Cardiac fibroblast (primary cell): ENCODE measurements around the gene CWF19L2.
"Not testable (repeated sequence)": the region's sequence is repeated elsewhere in the genome, so short reads cannot be mapped to it uniquely, and the experiment has no call there.

ENCODE experiments used
- DNase-seq, 2 donors: peaks; one replicate each; pipeline versions ENCODE4 v3.0.0 to v3.0.0-alpha.2; 2010; ENCODE audit warnings: low read depth in 2 of 2
- H3K4me3 ChIP-seq, 2 donors: replicated peaks in 1 of 2; 1 replicate in 1 of 2; 2 replicates in 1 of 2; pipeline ENCODE4 v1.5.1; 2011; ENCODE audit warnings: low read depth in 2 of 2, low read length in 2 of 2, mild to moderate bottlenecking in 2 of 2, moderate library complexity in 1 of 2
- TF ChIP-seq, protein P1 (sequence below): IDR thresholded peaks from one replicate; pipeline ENCODE4 v1.5.1; 2011; ENCODE audit warnings: low read depth, mild to moderate bottlenecking, low read length, inconsistent platforms

Gene CWF19L2

GRCh38 chr11:107468596-107468995, 11.0 kb upstream of the CWF19L2 start:
- TF ChIP-seq, protein P1, sequence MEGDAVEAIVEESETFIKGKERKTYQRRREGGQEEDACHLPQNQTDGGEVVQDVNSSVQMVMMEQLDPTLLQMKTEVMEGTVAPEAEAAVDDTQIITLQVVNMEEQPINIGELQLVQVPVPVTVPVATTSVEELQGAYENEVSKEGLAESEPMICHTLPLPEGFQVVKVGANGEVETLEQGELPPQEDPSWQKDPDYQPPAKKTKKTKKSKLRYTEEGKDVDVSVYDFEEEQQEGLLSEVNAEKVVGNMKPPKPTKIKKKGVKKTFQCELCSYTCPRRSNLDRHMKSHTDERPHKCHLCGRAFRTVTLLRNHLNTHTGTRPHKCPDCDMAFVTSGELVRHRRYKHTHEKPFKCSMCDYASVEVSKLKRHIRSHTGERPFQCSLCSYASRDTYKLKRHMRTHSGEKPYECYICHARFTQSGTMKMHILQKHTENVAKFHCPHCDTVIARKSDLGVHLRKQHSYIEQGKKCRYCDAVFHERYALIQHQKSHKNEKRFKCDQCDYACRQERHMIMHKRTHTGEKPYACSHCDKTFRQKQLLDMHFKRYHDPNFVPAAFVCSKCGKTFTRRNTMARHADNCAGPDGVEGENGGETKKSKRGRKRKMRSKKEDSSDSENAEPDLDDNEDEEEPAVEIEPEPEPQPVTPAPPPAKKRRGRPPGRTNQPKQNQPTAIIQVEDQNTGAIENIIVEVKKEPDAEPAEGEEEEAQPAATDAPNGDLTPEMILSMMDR: no peak

GRCh38 chr11:107467696-107468095, 10.1 kb upstream of the CWF19L2 start:
- no peak for DNase-seq
- TF ChIP-seq, protein P1: no peak
- H3K4me3 ChIP-seq: no peak overlapping the region

More at GRCh38 chr11:107468596-107468995, 11.0 kb upstream of the CWF19L2 start:
- DNase-seq: peak; percentile 47 to 76
- H3K4me3 ChIP-seq: no peak overlapping the region

DNA sequence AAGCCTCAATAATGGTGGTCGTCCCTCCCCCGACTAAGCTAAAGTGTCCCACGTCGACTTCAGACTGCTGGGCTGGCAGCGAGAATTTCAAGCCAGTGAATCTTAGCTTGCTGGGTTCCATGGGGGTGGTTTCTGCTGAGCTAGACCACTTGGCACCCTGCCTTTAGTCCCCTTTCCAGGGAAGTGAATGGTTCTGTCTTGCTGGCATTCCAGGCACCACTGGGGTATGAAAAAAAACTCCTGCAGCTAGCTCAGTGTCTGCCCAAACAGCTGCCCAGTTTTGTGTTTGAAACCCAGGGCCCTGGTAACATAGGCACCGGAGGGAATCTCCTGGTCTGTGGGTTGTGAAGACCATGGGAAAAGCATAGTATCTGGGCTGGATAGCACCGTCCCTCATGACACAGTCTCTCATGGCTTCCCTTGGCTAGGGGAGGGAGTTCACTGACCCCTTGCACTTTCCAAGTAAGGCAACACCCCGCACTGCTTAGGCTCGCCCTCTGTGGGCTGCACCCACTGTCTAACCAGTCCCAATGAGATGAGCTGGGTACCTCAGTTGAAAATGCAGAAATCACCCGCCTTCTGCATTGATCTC, 8.7 kb upstream of the CWF19L2 start:
- DNase-seq, H3K4me3 ChIP-seq: not testable (repeated sequence)

- DNase-seq: peak in 1 of 2 donors; percentile 4
- TF ChIP-seq, protein P1: no peak
These were observed 444 bp downstream of the CWF19L2 start for GRCh38 chr11:107457205-107457557.

GRCh38 chr11:107453594-107454286, 3.9 kb downstream of the CWF19L2 start:
- no peak overlapping the region for H3K4me3 ChIP-seq
- TF ChIP-seq, protein P1: no peak
- no peak for DNase-seq

More at GRCh38 chr11:107457205-107457557, 444 bp downstream of the CWF19L2 start:
- peak overlapping the region; percentile 66 to 75 for H3K4me3 ChIP-seq

- TF ChIP-seq, protein P1: no peak
- no peak overlapping the region for H3K4me3 ChIP-seq
- no peak for DNase-seq
These were observed 10.7 kb downstream of the CWF19L2 start for GRCh38 chr11:107446822-107447431.

- TF ChIP-seq, protein P1: no peak
These were observed 14.9 kb downstream of the CWF19L2 start for GRCh38 chr11:107442715-107443215.

More at GRCh38 chr11:107442715-107443215, 14.9 kb downstream of the CWF19L2 start:
- no peak for DNase-seq
- H3K4me3 ChIP-seq: no peak overlapping the region
